ENCODE data around the gene ISG15. TPM values are rescaled to one million over a fixed set of nuclear protein-coding genes. Genes with fewer than 3 reads are reported as not detected.
A peak's percentile ranks its signal among the peaks of the same experiment; 100 is the strongest.
"Not testable (repeated sequence)": the region's sequence is repeated elsewhere in the genome, so short reads cannot be mapped to it uniquely, and the experiment has no call there.

ISG15 gene
- total RNA-seq, 2 donors from 2014 or later, result 46.6 to 48.4 TPM

- no peak for DNase-seq
- H3K4me3 ChIP-seq (ENCODE audit: low read length), result no peak overlapping the region
- H3K4me3 Mint-ChIP-seq, result no peak overlapping the region
- H3K36me3 ChIP-seq (ENCODE audit: control insufficient read depth, insufficient read depth, low read length), result peaks cover 27% of the 10 kb centered on the region
- no peaks in the 10 kb centered on the region for H3K4me1 ChIP-seq (ENCODE audit: control insufficient read depth, insufficient read depth, low read length)
- no peak overlapping the region for H3K27ac Mint-ChIP-seq
- no peak for TF ChIP-seq CTCF (conservative IDR thresholded peaks at IDR 0.05)
- no peak overlapping the region for H3K27ac ChIP-seq (ENCODE audit: low read depth, low read length)
- H3K9me3 Mint-ChIP-seq, result no peaks in the 10 kb centered on the region
- WGBS, 2 experiments (ENCODE audit: insufficient coverage in 1 of 2, insufficient read length in 1 of 2), result 94 to 95% methylated on average over 26 to 50 of the region's 50 CpGs
- no peak overlapping the region for H3K9ac ChIP-seq (ENCODE audit: extremely low read depth, low read length, poor library complexity, severe bottlenecking)
- peaks cover 33% of the 10 kb centered on the region for H3K27me3 ChIP-seq (ENCODE audit: control insufficient read depth, insufficient read depth, low read length, poor library complexity, severe bottlenecking)
- H3K4me1 Mint-ChIP-seq, result no peaks in the 10 kb centered on the region
- peaks cover 41% of the 10 kb centered on the region for H3K27me3 Mint-ChIP-seq (ENCODE audit: insufficient read depth)
- no peaks in the 10 kb centered on the region for H3K9me3 ChIP-seq (ENCODE audit: control insufficient read depth, low read length)
- H3K36me3 Mint-ChIP-seq (ENCODE audit: low read depth), result peaks cover 26% of the 10 kb centered on the region
These were observed 42.8 kb downstream of the ISG15 start for GRCh38 chr1:1055841-1056736.

GRCh38 chr1:1057769-1058087 lies 44.4 kb downstream of the ISG15 start:
- H3K9me3 Mint-ChIP-seq; H3K4me1 Mint-ChIP-seq; H3K9me3 ChIP-seq (ENCODE audit: control insufficient read depth, low read length); H3K27ac Mint-ChIP-seq; H3K9ac ChIP-seq (ENCODE audit: extremely low read depth, low read length, poor library complexity, severe bottlenecking); H3K4me1 ChIP-seq (ENCODE audit: control insufficient read depth, insufficient read depth, low read length); H3K4me3 ChIP-seq (ENCODE audit: low read length); DNase-seq; H3K27ac ChIP-seq (ENCODE audit: low read depth, low read length): not testable (repeated sequence)
- Mint-ChIP-seq H3K27me3 (ENCODE audit: insufficient read depth) (peaks cover 54% of the 10 kb centered on the region), H3K4me3 (peak overlapping the region; percentile 56), H3K36me3 (ENCODE audit: low read depth) (peaks cover 15% of the 10 kb centered on the region)
- Histone ChIP-seq H3K36me3 (ENCODE audit: control insufficient read depth, insufficient read depth, low read length) (peaks cover 14% of the 10 kb centered on the region), H3K27me3 (ENCODE audit: control insufficient read depth, insufficient read depth, low read length, poor library complexity, severe bottlenecking) (peaks cover 47% of the 10 kb centered on the region)
- 87 to 91% methylated on average over 15 of the region's 15 CpGs for WGBS, 2 experiments (ENCODE audit: insufficient coverage in 1 of 2, insufficient read length in 1 of 2)

- H3K4me1 ChIP-seq (ENCODE audit: control insufficient read depth, insufficient read depth, low read length), result no peaks in the 10 kb centered on the region
- no peaks in the 10 kb centered on the region for H3K9me3 ChIP-seq (ENCODE audit: control insufficient read depth, low read length)
- DNase-seq, result peak; percentile 64
- peaks cover 9% of the 10 kb centered on the region for H3K36me3 Mint-ChIP-seq (ENCODE audit: low read depth)
- peaks cover 52% of the 10 kb centered on the region for H3K27me3 ChIP-seq (ENCODE audit: control insufficient read depth, insufficient read depth, low read length, poor library complexity, severe bottlenecking)
- no peak for TF ChIP-seq CTCF (conservative IDR thresholded peaks at IDR 0.05)
- 41 to 58% methylated on average over 13 to 24 of the region's 24 CpGs for WGBS, 2 experiments (ENCODE audit: insufficient coverage in 1 of 2, insufficient read length in 1 of 2)
- H3K36me3 ChIP-seq (ENCODE audit: control insufficient read depth, insufficient read depth, low read length), result peaks cover 9% of the 10 kb centered on the region
- no peak overlapping the region for H3K27ac ChIP-seq (ENCODE audit: low read depth, low read length)
- H3K9ac ChIP-seq (ENCODE audit: extremely low read depth, low read length, poor library complexity, severe bottlenecking), result no peak overlapping the region
- H3K4me3 ChIP-seq (ENCODE audit: low read length), result no peak overlapping the region
- peak overlapping the region; percentile 56 for H3K4me3 Mint-ChIP-seq
- H3K27ac Mint-ChIP-seq, result no peak overlapping the region
- no peaks in the 10 kb centered on the region for H3K4me1 Mint-ChIP-seq
- no peaks in the 10 kb centered on the region for H3K9me3 Mint-ChIP-seq
- H3K27me3 Mint-ChIP-seq (ENCODE audit: insufficient read depth), result peaks cover 59% of the 10 kb centered on the region
These were observed 45.0 kb downstream of the ISG15 start for GRCh38 chr1:1058088-1058905.

Data from endodermal cell (in vitro differentiated cells).